Measurements from ENCODE around the gene AGBL1. TPM values are rescaled to one million over a fixed set of nuclear protein-coding genes. Genes with fewer than 3 reads are reported as not detected.

AGBL1 gene
- total RNA-seq, 1 experiment from 2014 or later, result not detected

DNA sequence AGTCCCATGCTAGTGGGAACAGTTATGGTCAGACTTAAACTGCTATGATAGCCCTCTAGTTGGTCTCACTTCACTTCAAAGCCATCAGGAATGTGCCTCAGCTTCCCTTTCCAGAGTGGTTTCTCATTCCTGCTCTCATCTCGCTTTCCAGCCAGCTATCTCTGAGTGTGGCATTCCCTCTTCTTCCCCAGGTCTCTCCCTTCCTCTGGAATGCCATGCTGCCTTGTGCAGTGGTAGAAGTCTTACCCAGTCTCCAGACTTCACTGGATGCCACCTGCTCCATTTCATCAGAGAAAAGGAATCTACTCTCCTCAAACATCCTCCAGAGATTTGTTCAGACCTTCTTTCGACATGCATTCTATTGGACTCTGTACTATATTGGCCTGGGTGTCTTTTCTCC is 83.0 kb downstream of the AGBL1 start:
- Histone ChIP-seq H3K36me3 (ENCODE audit: insufficient read depth, low read length, poor library complexity, severe bottlenecking) (no peaks in the 10 kb centered on the region), H3K9me3 (ENCODE audit: low read depth, low read length, poor library complexity, severe bottlenecking) (no peaks in the 10 kb centered on the region), H3K4me1 (ENCODE audit: insufficient read depth, low read length, poor library complexity, severe bottlenecking) (no peaks in the 10 kb centered on the region), H3K27me3 (replicated peaks; ENCODE audit: insufficient read depth, low read depth, low read length, poor library complexity) (no peaks in the 10 kb centered on the region), H3K4me3 (ENCODE audit: low read depth, low read length, poor library complexity, severe bottlenecking) (no peak overlapping the region), H3K27ac (ENCODE audit: low read depth, low read length, poor library complexity, severe bottlenecking) (no peak overlapping the region)
- BruUV-seq (replicated peaks), result no TSS peak
- CTCF ChIA-PET, result no interaction called here
- DNase-seq (ENCODE audit: low spot score), result no peak
- intact Hi-C loops (cut with micrococcal nuclease; ENCODE audit: unreplicated experiment), result no loop called here
- POLR2A ChIA-PET (ENCODE audit: low non-redundant PET), result no interaction called here
- TF ChIP-seq, protein P1, sequence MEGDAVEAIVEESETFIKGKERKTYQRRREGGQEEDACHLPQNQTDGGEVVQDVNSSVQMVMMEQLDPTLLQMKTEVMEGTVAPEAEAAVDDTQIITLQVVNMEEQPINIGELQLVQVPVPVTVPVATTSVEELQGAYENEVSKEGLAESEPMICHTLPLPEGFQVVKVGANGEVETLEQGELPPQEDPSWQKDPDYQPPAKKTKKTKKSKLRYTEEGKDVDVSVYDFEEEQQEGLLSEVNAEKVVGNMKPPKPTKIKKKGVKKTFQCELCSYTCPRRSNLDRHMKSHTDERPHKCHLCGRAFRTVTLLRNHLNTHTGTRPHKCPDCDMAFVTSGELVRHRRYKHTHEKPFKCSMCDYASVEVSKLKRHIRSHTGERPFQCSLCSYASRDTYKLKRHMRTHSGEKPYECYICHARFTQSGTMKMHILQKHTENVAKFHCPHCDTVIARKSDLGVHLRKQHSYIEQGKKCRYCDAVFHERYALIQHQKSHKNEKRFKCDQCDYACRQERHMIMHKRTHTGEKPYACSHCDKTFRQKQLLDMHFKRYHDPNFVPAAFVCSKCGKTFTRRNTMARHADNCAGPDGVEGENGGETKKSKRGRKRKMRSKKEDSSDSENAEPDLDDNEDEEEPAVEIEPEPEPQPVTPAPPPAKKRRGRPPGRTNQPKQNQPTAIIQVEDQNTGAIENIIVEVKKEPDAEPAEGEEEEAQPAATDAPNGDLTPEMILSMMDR (conservative IDR thresholded peaks at IDR 0.05; ENCODE audit: low read depth, low read length), result no peak
- no peak for TF ChIP-seq EZH2 (IDR thresholded peaks at IDR 0.05; ENCODE audit: borderline replicate concordance, low read depth, low read length, poor library complexity, severe bottlenecking)

DNA sequence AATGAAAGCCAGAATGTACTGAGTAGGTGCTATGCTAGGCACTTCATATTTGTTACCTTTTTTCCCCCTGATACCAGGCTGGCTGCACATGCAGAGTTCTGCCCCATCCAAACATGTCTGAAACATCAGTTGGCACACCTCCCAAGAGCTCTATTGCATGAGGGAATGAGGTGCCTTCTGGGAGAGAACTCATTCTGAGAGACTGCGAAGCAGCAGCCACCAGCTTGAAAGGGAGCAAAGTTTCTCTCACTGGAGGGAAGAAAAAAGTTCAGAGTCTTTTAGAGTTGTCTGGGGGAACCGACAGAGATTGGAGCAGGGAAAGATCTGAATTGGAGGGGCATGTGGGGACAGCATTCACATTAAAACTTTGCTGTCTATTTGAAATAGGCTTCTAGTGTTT is 84.1 kb downstream of the AGBL1 start:
- Histone ChIP-seq H3K4me1 (ENCODE audit: insufficient read depth, low read length, poor library complexity, severe bottlenecking) (no peaks in the 10 kb centered on the region), H3K4me3 (ENCODE audit: low read depth, low read length, poor library complexity, severe bottlenecking) (no peak overlapping the region), H3K27ac (ENCODE audit: low read depth, low read length, poor library complexity, severe bottlenecking) (no peak overlapping the region), H3K27me3 (replicated peaks; ENCODE audit: insufficient read depth, low read depth, low read length, poor library complexity) (no peaks in the 10 kb centered on the region), H3K36me3 (ENCODE audit: insufficient read depth, low read length, poor library complexity, severe bottlenecking) (no peaks in the 10 kb centered on the region), H3K9me3 (ENCODE audit: low read depth, low read length, poor library complexity, severe bottlenecking) (no peaks in the 10 kb centered on the region)
- intact Hi-C loops (cut with micrococcal nuclease; ENCODE audit: unreplicated experiment), result no loop called here
- no TSS peak for BruUV-seq (replicated peaks)
- TF ChIP-seq, protein P1 (conservative IDR thresholded peaks at IDR 0.05; ENCODE audit: low read depth, low read length), result no peak
- no peak for TF ChIP-seq EZH2 (IDR thresholded peaks at IDR 0.05; ENCODE audit: borderline replicate concordance, low read depth, low read length, poor library complexity, severe bottlenecking)
- ChIA-PET CTCF (no interaction called here), POLR2A (ENCODE audit: low non-redundant PET) (no interaction called here)
- DNase-seq (ENCODE audit: low spot score), result no peak

DNA sequence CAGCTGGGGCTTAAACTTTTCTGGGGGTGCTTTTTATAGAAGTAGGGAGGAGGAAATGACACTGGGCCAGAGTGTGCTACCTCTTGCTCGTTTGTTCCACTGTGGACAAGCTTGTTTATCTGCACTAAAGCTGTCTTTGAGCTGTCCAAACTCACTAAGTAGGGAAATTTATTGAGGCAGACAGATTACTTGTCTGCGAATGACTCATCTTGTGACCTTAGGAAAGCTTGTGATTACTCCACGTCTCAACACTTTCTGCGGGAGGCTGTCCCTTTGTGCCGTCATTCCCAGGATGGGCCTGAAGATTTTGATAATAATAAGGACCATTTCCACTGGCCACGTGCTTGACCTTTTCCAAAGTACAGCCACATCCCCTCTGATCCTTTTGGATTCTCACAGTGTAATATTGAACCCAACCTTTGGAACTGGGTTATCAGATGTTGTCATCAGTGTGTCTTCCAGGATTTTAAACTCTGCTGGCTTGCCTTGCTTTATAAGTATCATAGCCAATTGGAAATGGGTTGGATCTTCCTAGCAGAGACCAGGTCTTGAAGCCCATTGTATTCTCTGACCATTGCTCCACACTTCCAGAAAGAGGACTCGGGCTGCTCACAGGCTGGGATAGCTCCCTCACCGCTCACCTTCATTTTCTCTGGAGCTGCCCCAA is 84.7 kb downstream of the AGBL1 start:
- no TSS peak for BruUV-seq (replicated peaks)
- CTCF ChIA-PET, result no interaction called here
- H3K36me3 ChIP-seq (ENCODE audit: insufficient read depth, low read length, poor library complexity, severe bottlenecking), result no peaks in the 10 kb centered on the region
- no peak overlapping the region for H3K27ac ChIP-seq (ENCODE audit: low read depth, low read length, poor library complexity, severe bottlenecking)
- H3K4me3 ChIP-seq (ENCODE audit: low read depth, low read length, poor library complexity, severe bottlenecking), result no peak overlapping the region
- no peaks in the 10 kb centered on the region for H3K4me1 ChIP-seq (ENCODE audit: insufficient read depth, low read length, poor library complexity, severe bottlenecking)
- intact Hi-C loops (cut with micrococcal nuclease; ENCODE audit: unreplicated experiment), result no loop called here
- no peak for TF ChIP-seq EZH2 (IDR thresholded peaks at IDR 0.05; ENCODE audit: borderline replicate concordance, low read depth, low read length, poor library complexity, severe bottlenecking)
- TF ChIP-seq, protein P1 (conservative IDR thresholded peaks at IDR 0.05; ENCODE audit: low read depth, low read length), result no peak
- DNase-seq (ENCODE audit: low spot score), result no peak
- no peaks in the 10 kb centered on the region for H3K27me3 ChIP-seq (replicated peaks; ENCODE audit: insufficient read depth, low read depth, low read length, poor library complexity)
- POLR2A ChIA-PET (ENCODE audit: low non-redundant PET), result no interaction called here
- no peaks in the 10 kb centered on the region for H3K9me3 ChIP-seq (ENCODE audit: low read depth, low read length, poor library complexity, severe bottlenecking)
